IMR-90 (cell line): ENCODE measurements around the gene LARGE2. TPM values are rescaled to one million over a fixed set of nuclear protein-coding genes. Genes with fewer than 3 reads are reported as not detected.

Experiments used
- ATAC-seq: fragments of 200-7000 bp; cut with Tn5 transposase; 2 replicates; pipeline ENCODE4 v1.9.1; 2020; ENCODE audit warnings: low read depth, mild to moderate bottlenecking, moderate library complexity
- BruUV-seq: library from RNA; stranded (reverse); fragments of 400-500 nt; replicated peaks from 2 replicates; lab custom pipeline; 2021; lab: Mats Ljungman, UMichigan
- CTCF ChIA-PET: fragments of 300-600 bp; formaldehyde crosslinking; extraction: SDS; loops from one replicate; lab custom pipeline; 2021; ENCODE audit warnings: antibody characterized with exemption; lab: Yijun Ruan, JAX
- POLR2A ChIA-PET: fragments of 300-600 bp; sonication (Branson Sonifier 250); formaldehyde crosslinking; loops from one replicate; lab custom pipeline; 2022; ENCODE audit warnings: antibody characterized with exemption; ENCODE audit not compliant: unreplicated experiment; lab: Charles Lee
- DNase-seq: peaks from one replicate; pipeline ENCODE4 v3.0.0; 2013
- H2AFZ ChIP-seq: replicated peaks from 2 replicates; pipeline ENCODE3; 2013; ENCODE audit warnings: low read length, mild to moderate bottlenecking; ENCODE audit not compliant: poor library complexity
- H2AK5ac ChIP-seq: 2 replicates; pipeline ENCODE4 v1.6.1; 2013; ENCODE audit warnings: low read depth, low read length, inconsistent platforms
- H2AK9ac ChIP-seq: replicated peaks from 2 replicates; pipeline ENCODE3; 2013; ENCODE audit warnings: mild to moderate bottlenecking, low read depth, low read length, moderate library complexity; ENCODE audit not compliant: poor library complexity
- H2BK120ac ChIP-seq: 2 replicates; pipeline ENCODE4 v1.6.1; 2013; ENCODE audit warnings: low read depth, low read length, inconsistent platforms
- H2BK15ac ChIP-seq: 3 replicates; pipeline ENCODE4 v1.6.1; 2013; ENCODE audit warnings: low read depth, low read length, inconsistent platforms
- H2BK20ac ChIP-seq: 2 replicates; pipeline ENCODE4 v1.6.1; 2013; ENCODE audit warnings: low read depth, mild to moderate bottlenecking, inconsistent platforms, low read length, moderate library complexity
- H2BK5ac ChIP-seq: 2 replicates; pipeline ENCODE4 v1.6.1; 2013; ENCODE audit warnings: mild to moderate bottlenecking, low read depth, low read length, inconsistent platforms; ENCODE audit not compliant: poor library complexity, severe bottlenecking
- H3K14ac ChIP-seq: replicated peaks from 2 replicates; pipeline ENCODE4 v1.6.1; 2013; ENCODE audit warnings: low read depth, low read length, inconsistent platforms
- H3K18ac ChIP-seq: 2 replicates; pipeline ENCODE4 v1.6.1; 2013; ENCODE audit warnings: low read depth, low read length, control low read depth
- H3K23ac ChIP-seq: 2 replicates; pipeline ENCODE4 v1.6.1; 2013; ENCODE audit warnings: low read depth, low read length, inconsistent platforms
- H3K27ac ChIP-seq: 2 replicates; pipeline ENCODE4 v1.5.1; 2013; ENCODE audit warnings: mild to moderate bottlenecking, control low read depth, low read length; ENCODE audit not compliant: insufficient read depth
- H3K27me3 ChIP-seq: 2 replicates; pipeline ENCODE4 v1.6.1; 2013; ENCODE audit warnings: low read length; ENCODE audit not compliant: control insufficient read depth, insufficient read depth
- H3K36me3 ChIP-seq: 2 replicates; pipeline ENCODE4 v1.6.1; 2013; ENCODE audit warnings: low read length, mixed read lengths; ENCODE audit not compliant: control insufficient read depth, insufficient read depth
- H3K4ac ChIP-seq: 2 replicates; pipeline ENCODE4 v1.6.1; 2013; ENCODE audit warnings: low read depth, low read length, inconsistent platforms
- H3K4me1 ChIP-seq: 2 replicates; pipeline ENCODE4 v1.6.1; 2013; ENCODE audit warnings: low read length, mixed read lengths; ENCODE audit not compliant: control insufficient read depth, insufficient read depth
- H3K4me2 ChIP-seq: 2 replicates; pipeline ENCODE4 v1.6.1; 2013; ENCODE audit warnings: low read depth, mild to moderate bottlenecking, control low read depth, low read length, moderate library complexity
- H3K4me3 ChIP-seq: 2 replicates; pipeline ENCODE4 v1.5.1; 2013; ENCODE audit warnings: low read depth, mild to moderate bottlenecking, control low read depth, low read length, moderate library complexity; ENCODE audit not compliant: insufficient read depth
- H3K56ac ChIP-seq: 2 replicates; pipeline ENCODE4 v1.6.1; 2013; ENCODE audit warnings: low read length, inconsistent platforms; ENCODE audit not compliant: insufficient read depth; ENCODE audit errors: extremely low read depth
- H3K79me1 ChIP-seq, 2 experiments: 2 replicates each; pipeline ENCODE4 v1.6.1; 2013; ENCODE audit warnings: low read length in 2 of 2, inconsistent platforms in 1 of 2, low read depth in 1 of 2
- H3K9ac ChIP-seq: 2 replicates; pipeline ENCODE4 v1.6.1; 2013; ENCODE audit warnings: low read depth, low read length, control low read depth
- H3K9me1 ChIP-seq: 2 replicates; pipeline ENCODE4 v1.6.1; 2013; ENCODE audit warnings: low read length, inconsistent platforms; ENCODE audit not compliant: insufficient read depth
- H3K9me3 ChIP-seq: 2 replicates; pipeline ENCODE4 v1.6.1; 2013; ENCODE audit warnings: low read length; ENCODE audit not compliant: control insufficient read depth, insufficient read depth
- H4K20me1 ChIP-seq: 2 replicates; pipeline ENCODE4 v1.6.1; 2013; ENCODE audit warnings: low read length, inconsistent platforms; ENCODE audit not compliant: insufficient read depth
- H4K5ac ChIP-seq: 2 replicates; pipeline ENCODE4 v1.6.1; 2013; ENCODE audit warnings: mild to moderate bottlenecking, low read depth, low read length, control low read depth
- H4K8ac ChIP-seq, 2 experiments: 2 replicates each; pipeline ENCODE4 v1.6.1; 2013; ENCODE audit warnings: low read depth in 2 of 2, low read length in 2 of 2, control low read depth in 1 of 2, inconsistent platforms in 1 of 2
- H4K91ac ChIP-seq: 2 replicates; pipeline ENCODE4 v1.6.1; 2013; ENCODE audit warnings: low read depth, low read length, inconsistent platforms; ENCODE audit not compliant: insufficient read depth
- BHLHE40 ChIP-seq: fragments of 150-350 bp; IDR thresholded peaks from 2 replicates; pipeline ENCODE4 v1.6.1; 2016; ENCODE audit warnings: mild to moderate bottlenecking, low read depth, low read length
- CHD1 ChIP-seq: IDR thresholded peaks from 2 replicates; pipeline ENCODE4 v1.6.1; 2012; ENCODE audit warnings: low read depth, low read length, improper control_type of control experiment
- CTCF ChIP-seq: conservative IDR thresholded peaks from 2 replicates; pipeline ENCODE4 v1.5.1; 2012; ENCODE audit warnings: mild to moderate bottlenecking, low read depth, low read length, improper control_type of control experiment
- FOS ChIP-seq: fragments of 150-350 bp; IDR thresholded peaks from 2 replicates; pipeline ENCODE4 v1.6.1; 2016; ENCODE audit warnings: low read depth, low read length
- MAFK ChIP-seq: IDR thresholded peaks from 2 replicates; pipeline ENCODE4 v1.6.1; 2012; ENCODE audit warnings: low read depth, low read length, improper control_type of control experiment
- MAZ ChIP-seq: IDR thresholded peaks from 2 replicates; pipeline ENCODE4 v1.6.1; 2012; ENCODE audit warnings: low read depth, mild to moderate bottlenecking, low read length, improper control_type of control experiment, moderate library complexity, borderline replicate concordance
- MXI1 ChIP-seq: IDR thresholded peaks from 2 replicates; pipeline ENCODE4 v1.6.1; 2012; ENCODE audit warnings: low read depth, mild to moderate bottlenecking, low read length, moderate library complexity, borderline replicate concordance
- NFE2L2 ChIP-seq: fragments of 150-350 bp; IDR thresholded peaks from 2 replicates; pipeline ENCODE4 v1.6.1; 2016; ENCODE audit warnings: low read depth, mild to moderate bottlenecking, low read length
- POLR2A ChIP-seq: IDR thresholded peaks from 2 replicates; pipeline ENCODE4 v1.6.1; 2012; ENCODE audit warnings: mild to moderate bottlenecking, low read depth, low read length
- RAD21 ChIP-seq: IDR thresholded peaks from 2 replicates; pipeline ENCODE4 v1.6.1; 2012; ENCODE audit warnings: low read length, improper control_type of control experiment
- RCOR1 ChIP-seq: IDR thresholded peaks from 2 replicates; pipeline ENCODE4 v1.6.1; 2012; ENCODE audit warnings: mild to moderate bottlenecking, low read length, improper control_type of control experiment; ENCODE audit not compliant: insufficient replicate concordance
- RFX5 ChIP-seq: IDR thresholded peaks from 2 replicates; pipeline ENCODE4 v1.8.0; 2012; ENCODE audit warnings: low read depth, mild to moderate bottlenecking, low read length, moderate library complexity
- SMC3 ChIP-seq: fragments of 150-350 bp; IDR thresholded peaks from 2 replicates; pipeline ENCODE4 v1.6.1; 2016; ENCODE audit warnings: low read depth, mild to moderate bottlenecking, antibody characterized with exemption, low read length, moderate library complexity
- USF2 ChIP-seq: fragments of 150-350 bp; IDR thresholded peaks from 2 replicates; pipeline ENCODE4 v1.6.1; 2017; ENCODE audit warnings: mild to moderate bottlenecking, antibody characterized with exemption, low read length, low read depth
- WGBS, 2 experiments: methylation state at CpG; one replicate each; pipeline versions ENCODE4 v1.1.5 to v1.1.7; 2013; ENCODE audit warnings: missing lambda C conversion rate in 2 of 2; ENCODE audit not compliant: insufficient read length in 1 of 2; ENCODE audit errors: extremely low coverage in 2 of 2; 5-methylcytosine and 5-hydroxymethylcytosine counted together
- dilution Hi-C: fragments of 300-500 bp; cut with HindIII; formaldehyde crosslinking; loops from one replicate; pipeline ENCODE4 v1.14.3; 2018; ENCODE audit warnings: low sequenced_read_pairs; ENCODE audit not compliant: unreplicated experiment
- in situ Hi-C: fragments of 300-500 bp; cut with MboI; formaldehyde crosslinking; loops from 3 replicates; pipeline ENCODE4 v1.14.3; 2019; ENCODE audit warnings: low sequenced_read_pairs, inconsistent platforms, mixed read lengths
- intact Hi-C: fragments of 100-400 bp; cut with micrococcal nuclease; formaldehyde crosslinking; loops from 2 replicates; pipeline ENCODE4 v1.10.0; 2022
- polyA plus RNA-seq, 3 experiments: library from polyadenylated mRNA; depleted of rRNA; stranded (reverse); fragments of >200 nt; gene quantifications; 2 replicates each; pipeline ENCODE4 v1.2.3, GENCODE V29; 2012; ENCODE audit warnings: low replicate concordance in 1 of 3
- total RNA-seq: library from RNA; depleted of rRNA; stranded (reverse); fragments of >200 nt; gene quantifications from 2 replicates; pipeline ENCODE4 v1.2.3, GENCODE V29; 2012

The LARGE2 gene
- total and polyA plus RNA-seq, 2 of the 4 experiments (the other 2 are of a cell fraction), result 0.03 TPM; not detected in 1

- Histone ChIP-seq H3K79me1 (peaks cover 0 to 4% of the 10 kb centered on the region in 2 experiments; a peak in 1 of 4 replicates), H3K56ac (no peak overlapping the region), H4K91ac (no peak overlapping the region), H3K27me3 (peaks cover 13% of the 10 kb centered on the region; the same call in 1 of the 2 replicates), H3K4ac (no peak overlapping the region), H2BK15ac (no peak overlapping the region), H3K9me3 (no peaks in the 10 kb centered on the region), H3K9ac (no peak overlapping the region), H2AFZ (no peak overlapping the region), H4K20me1 (peaks cover 19% of the 10 kb centered on the region), H2BK20ac (no peak overlapping the region), H3K4me2 (no peak overlapping the region), H2AK5ac (no peak overlapping the region), H3K18ac (no peak overlapping the region), H3K4me1 (peaks cover 7% of the 10 kb centered on the region; the same call in 1 of the 2 replicates), H2BK5ac (no peak overlapping the region), H3K14ac (no peak overlapping the region), H3K23ac (no peak overlapping the region), H3K9me1 (no peaks in the 10 kb centered on the region), H2BK120ac (no peak overlapping the region), H3K4me3 (no peak overlapping the region), H3K27ac (no peak overlapping the region), H4K8ac (no peak overlapping the region), H2AK9ac (peak overlapping the region; percentile 29), H4K5ac (no peak overlapping the region), H3K36me3 (peaks cover 15% of the 10 kb centered on the region)
- dilution Hi-C loops (no loop called here), in situ Hi-C loops (no loop called here), intact Hi-C loops (no loop called here)
- TF ChIP-seq RAD21, result no peak
- TF ChIP-seq NFE2L2, result no peak
- TF ChIP-seq MAFK, result no peak
- TF ChIP-seq SMC3, result no peak
- TF ChIP-seq RFX5, result no peak
- no peak for TF ChIP-seq POLR2A
- no peak for TF ChIP-seq RCOR1
- TF ChIP-seq USF2, result no peak
- no peak for TF ChIP-seq BHLHE40
- no peak for TF ChIP-seq FOS
- TF ChIP-seq MAZ, result no peak
- no peak for TF ChIP-seq MXI1
- no peak for TF ChIP-seq CTCF
- no peak for TF ChIP-seq CHD1
- no peak for ATAC-seq
- 70% methylated on average over 2 of the region's 6 CpGs; no CpG with 5 or more reads in 1 of the 2 experiments for WGBS, 2 experiments
- ChIA-PET POLR2A (no interaction called here), CTCF (interaction anchor here (0.5 to 1.5 kb wide), 2 partner anchors 29 to 62 kb away, joined by 4 to 6 read pairs; no protein-coding TSS in a partner anchor)
- no TSS peak for BruUV-seq
- no peak for DNase-seq
Measured at GRCh38 chr11:45901626-45902025, 20.8 kb upstream of the LARGE2 start.
